ENCODE measurements around the gene LENG8.

LENG8 gene

GRCh38 chr19:54448774-54449700, at the start of gene LENG8:
Gene LENG8 (plus strand): TSS chr19:54449199. CDS start chr19:54451345, 2,146 bp downstream.
- no peak for FAIRE-seq

GRCh38 chr19:54400913-54401312, 48.1 kb upstream of the LENG8 start:
- FAIRE-seq = no peak

DNA sequence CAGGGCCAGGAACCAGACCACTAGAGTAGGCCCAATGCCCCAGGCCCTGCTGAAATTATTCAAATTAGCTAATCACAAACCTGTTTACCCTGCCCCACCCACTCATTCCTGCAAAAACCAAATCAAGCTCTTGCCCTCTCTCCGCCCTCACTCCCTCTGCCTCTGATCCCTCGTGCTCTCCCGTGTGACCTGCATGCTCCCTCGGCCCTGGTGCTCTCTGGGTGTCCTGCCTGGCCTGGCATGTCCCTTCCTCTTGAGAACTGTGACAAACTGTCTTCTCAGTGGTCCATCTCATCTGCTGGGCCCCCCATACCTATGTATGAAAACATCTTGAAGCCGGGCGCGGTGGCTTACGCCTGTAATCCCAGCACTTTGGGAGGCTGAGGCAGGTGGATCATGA, 45.9 kb upstream of the LENG8 start:
- no peak for FAIRE-seq

DNA sequence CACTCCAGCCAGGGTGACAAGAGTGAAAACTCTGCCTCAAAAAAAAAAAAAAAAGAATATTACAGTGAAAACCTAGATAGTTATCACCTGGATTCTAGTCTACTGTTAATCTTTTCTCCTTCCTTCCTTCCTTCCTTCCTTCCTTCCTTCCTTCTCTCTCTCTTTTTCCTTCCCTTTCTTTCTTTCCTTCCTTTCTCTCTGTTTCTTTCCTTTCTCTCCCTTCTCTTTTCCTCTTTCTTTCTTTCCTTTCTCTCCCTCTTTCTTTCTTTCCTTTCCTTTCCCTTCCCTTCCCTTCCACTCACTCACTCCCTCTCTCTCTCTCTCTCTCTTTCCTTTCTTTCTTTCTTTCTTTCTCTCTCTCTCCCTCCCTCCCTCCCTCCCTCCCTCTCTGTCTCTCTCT, 43.4 kb upstream of the LENG8 start:
- no peak for FAIRE-seq

DNA sequence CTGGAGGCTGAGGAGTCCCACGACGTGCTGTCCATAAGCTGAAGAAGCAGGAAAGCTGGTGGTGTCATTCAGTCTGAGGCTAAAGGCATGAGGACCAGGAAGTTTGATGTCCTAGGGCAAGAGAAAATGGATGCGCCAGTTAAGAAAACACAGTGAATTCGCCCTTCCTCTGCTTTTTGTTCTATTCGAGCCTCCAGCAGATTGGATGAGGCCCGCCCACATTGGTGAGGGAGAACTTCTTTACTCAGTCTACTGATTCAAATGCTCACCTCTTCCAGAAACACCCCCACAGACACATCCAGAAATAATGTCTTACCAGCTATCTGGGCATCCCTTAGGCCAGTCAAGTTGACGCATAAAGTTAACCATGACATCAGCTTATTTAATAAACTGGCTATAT, 41.2 kb upstream of the LENG8 start:
- no peak for FAIRE-seq

DNA sequence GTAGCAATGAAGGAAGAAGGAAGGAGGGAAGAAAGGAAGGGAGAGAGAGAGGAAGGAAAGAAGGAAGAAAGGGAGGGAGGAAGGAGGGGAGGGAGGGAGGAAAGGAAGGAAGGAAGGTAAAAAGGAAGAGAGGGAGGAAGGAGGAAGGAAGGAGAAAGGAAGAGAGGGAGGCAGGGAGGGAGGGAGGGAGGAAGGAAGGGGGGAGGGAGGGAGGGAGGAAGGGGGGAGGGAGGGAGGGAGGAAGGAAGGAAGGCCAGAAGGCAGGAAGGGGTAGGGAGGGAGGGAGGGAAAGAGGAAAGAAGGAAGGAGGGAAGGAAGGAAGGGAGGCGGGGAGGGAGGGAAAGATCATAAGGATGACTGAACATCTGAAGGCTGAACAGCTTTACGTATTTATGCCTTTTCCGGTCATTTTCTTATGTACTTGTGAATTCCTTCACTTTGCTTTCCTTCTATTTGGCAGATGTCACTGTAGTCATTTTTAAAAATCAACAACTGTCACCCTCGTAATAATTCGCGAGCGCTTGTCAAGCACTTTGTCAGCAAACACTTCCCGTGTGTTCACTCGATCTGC, 40.5 kb upstream of the LENG8 start:
- FAIRE-seq = no peak

DNA sequence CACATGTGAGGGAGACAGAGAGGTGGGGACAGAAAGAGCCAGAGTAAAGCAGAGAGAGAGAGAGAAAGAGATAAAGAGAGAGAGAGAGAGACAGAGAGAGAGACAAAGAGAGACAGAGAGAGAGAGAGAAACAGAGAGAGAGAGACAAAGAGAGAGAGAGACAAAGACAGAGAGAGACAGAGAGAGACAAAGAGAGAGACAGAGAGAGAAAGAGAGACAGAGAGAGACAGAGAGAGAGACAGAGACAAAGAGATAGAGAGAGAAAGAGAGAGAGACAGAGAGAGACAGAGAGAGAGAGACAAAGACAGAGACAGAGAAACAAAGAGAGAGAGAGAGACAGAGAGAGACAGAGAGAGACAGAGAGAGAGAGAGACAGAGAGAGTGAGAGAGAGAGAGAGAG, 38.0 kb upstream of the LENG8 start:
- no peak for FAIRE-seq

GRCh38 chr19:54412877-54413276, 36.1 kb upstream of the LENG8 start:
- no peak for FAIRE-seq

- no peak for FAIRE-seq
Measured at GRCh38 chr19:54414156-54414555, 34.8 kb upstream of the LENG8 start.

DNA sequence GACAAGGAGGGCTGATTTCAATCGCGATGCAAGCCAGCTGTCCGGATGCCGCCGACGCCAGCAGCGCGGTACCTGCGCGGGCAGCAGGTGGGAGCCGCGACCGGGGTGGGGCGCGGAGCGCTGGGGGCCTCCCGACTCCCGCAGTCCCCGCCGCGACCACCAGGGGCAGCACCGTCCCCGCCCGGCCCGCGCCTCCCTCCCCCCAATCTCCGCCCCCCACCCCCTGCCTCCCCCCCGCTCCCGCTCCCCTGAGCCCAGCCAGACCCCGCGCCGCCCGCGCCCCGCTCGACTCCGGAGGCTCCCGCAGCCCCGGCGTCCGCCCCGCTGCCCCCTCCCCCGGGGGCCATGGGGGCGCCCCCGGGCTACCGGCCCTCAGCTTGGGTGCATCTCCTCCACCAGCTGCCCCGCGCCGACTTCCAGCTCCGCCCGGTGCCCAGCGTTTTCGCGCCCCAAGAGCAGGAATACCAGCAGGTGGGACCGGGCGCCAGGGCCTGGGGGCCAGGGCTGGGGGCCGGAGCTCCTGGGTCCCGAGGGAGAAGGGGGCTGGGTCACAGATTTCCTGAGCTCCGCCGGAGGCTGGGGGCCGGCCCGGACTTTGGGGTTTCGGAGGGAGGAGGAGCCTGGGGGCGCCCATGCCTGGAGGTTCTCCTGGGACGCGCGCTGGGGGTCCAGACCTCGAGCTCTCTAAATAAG, 33.6 kb upstream of the LENG8 start, which contains the start of gene TTYH1:
Gene TTYH1, plus strand, starts transcription at position 257 of the 693 bp plus-strand sequence. Its CDS starts 89 bp downstream, at position 346.
- no peak for FAIRE-seq

GRCh38 chr19:54415901-54416673, 32.9 kb upstream of the LENG8 start:
- FAIRE-seq = no peak

GRCh38 chr19:54416695-54417491, 32.1 kb upstream of the LENG8 start:
- no peak for FAIRE-seq

- FAIRE-seq = no peak
Measured at GRCh38 chr19:54418030-54418929, 30.7 kb upstream of the LENG8 start.

- no peak for FAIRE-seq
Measured at GRCh38 chr19:54418930-54419800, 29.8 kb upstream of the LENG8 start.

GRCh38 chr19:54420068-54420382, 29.0 kb upstream of the LENG8 start:
- no peak for FAIRE-seq

DNA sequence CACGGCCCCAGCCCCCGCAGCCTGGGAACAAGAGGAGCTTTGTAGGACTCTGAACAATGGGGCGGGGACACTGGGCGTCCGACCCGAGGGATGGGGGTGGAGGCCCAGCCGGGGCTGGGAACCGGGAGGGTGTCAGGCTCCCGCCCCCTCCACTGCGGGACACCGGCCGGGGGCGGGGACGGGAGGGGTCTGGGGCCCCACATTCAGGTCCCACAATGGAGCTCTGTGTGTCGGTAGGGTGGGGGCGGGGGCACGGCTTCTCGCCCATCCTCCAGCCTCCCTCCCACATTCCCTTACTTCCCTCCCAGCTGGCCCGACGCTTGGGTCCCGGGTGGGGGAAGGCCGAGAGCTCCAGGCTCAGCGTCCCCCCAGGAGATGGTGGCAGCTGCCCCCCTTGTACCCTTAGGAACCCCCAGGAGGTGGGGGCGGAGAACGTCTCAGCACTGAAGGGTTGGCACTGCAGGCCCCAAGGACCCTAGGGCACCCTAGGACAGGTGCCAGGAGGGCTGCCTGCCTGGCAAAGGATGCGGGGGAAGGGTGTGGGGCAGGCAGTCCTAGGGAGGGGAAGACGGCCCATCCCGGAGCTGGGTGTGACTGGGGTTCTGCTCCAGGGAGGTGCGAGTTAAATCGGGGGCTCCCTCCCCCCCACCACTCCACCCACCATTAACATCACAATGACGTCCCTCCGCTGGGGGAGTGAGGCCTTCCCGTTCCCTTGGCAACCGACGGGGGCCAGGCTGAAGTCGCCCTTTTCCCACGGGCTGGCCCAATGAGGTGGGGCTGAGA, 28.4 kb upstream of the LENG8 start:
- FAIRE-seq = no peak

DNA sequence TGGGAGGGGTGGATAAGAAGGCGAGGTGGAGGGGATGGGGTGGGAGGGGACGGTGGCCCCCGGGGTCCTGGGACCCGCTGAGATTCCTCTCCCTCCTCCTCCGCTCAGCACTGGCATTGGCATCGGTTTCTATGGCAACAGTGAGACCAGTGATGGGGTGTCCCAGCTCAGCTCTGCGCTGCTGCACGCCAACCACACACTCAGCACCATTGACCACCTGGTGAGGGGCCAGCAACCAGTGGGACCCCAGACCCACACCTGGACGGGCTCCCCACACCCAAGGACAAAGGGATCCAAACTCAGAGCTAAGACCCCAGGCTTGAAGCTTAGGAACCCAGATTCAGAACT, 27.9 kb upstream of the LENG8 start:
- no peak for FAIRE-seq

- no peak for FAIRE-seq
Measured at GRCh38 chr19:54421521-54421920, 27.5 kb upstream of the LENG8 start.

GRCh38 chr19:54422136-54422535, 26.9 kb upstream of the LENG8 start:
- no peak for FAIRE-seq

All from colon (tissue), 2 donors.